CD4-positive, alpha-beta T cell treated with Interleukin-15 for 4 hours (primary cell): ENCODE data around the gene OTOR.

Experiments used
- DNase-seq: peaks from one replicate; pipeline ENCODE4 v3.0.0-alpha.2; 2020; ENCODE audit warnings: low spot score

OTOR gene

GRCh38 chr20:16748308-16748900 is at the start of gene OTOR:
OTOR (plus strand) TSS chr20:16748358; CDS start chr20:16748402, 44 bp downstream.
- no peak for DNase-seq

- no peak for DNase-seq
Measured at GRCh38 chr20:16699293-16699692, 48.9 kb upstream of the OTOR start.

- peak; percentile 16 for DNase-seq
Measured at GRCh38 chr20:16701296-16701695, 46.9 kb upstream of the OTOR start.

DNA sequence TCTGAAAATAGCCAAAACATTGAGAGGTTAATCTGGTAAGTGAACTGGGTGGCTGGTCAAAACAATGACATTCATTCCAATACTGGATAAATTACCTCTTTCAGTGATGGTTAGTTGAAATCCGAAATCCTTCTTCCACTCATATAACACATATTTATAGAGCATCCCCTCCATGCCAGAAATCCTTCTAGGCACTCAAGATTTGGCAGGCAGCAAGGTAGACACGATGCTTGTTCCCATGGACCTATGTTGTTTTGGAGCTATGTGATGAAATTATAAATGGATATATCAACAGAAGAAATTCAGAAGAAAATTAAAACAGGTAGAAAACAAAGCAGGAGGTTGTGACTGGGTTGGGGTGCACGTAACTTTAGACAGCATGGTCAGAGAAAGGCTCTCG is 44.6 kb upstream of the OTOR start:
- no peak for DNase-seq

- DNase-seq, result no peak
Measured at GRCh38 chr20:16707674-16708073, 40.5 kb upstream of the OTOR start.

GRCh38 chr20:16708602-16709001 is 39.6 kb upstream of the OTOR start:
- no peak for DNase-seq

GRCh38 chr20:16709017-16709416 is 39.1 kb upstream of the OTOR start:
- DNase-seq, result peak; percentile 25

DNA sequence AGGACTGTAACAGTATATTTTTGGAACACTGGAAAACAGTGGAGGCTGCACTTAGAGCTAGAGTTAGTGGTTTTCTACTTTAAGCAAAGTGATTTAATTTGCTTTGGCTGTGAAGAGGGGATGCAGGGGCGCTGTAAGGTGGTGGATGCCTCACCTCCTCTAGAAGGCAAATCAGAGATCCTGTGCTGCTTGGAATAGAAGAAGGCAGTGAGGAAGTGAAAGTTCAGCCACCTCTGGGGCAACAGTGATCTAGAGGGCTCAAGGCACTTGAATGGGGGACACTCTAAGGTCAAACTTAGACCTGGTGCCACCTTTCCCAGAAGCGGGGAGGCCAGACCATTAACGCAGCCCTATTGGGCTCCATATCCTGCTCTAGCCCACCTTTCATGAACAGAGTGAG is 37.4 kb upstream of the OTOR start:
- DNase-seq, result no peak

GRCh38 chr20:16711661-16712258 is 36.4 kb upstream of the OTOR start:
- DNase-seq, result no peak

DNA sequence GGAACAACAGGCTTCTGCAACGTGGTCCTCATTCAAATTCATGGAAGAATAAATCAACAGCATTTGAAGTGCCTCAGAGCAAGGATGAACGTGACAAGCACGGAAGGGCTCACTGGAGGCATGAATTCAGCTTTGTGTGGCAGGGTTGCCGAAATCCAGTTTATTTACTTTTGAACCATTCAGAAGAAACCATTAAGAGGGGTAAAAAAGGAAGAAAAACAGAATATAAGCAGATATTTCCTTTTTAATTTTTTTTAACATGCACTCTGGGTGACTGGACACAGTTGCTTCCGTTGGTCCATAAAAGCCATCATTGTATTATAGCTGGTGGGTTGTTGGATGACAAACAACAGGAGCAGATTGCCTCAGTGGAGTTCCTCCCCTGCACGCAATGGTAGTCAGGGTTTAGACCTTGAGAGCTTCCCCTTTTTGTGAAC is 35.6 kb upstream of the OTOR start:
- DNase-seq, result no peak

DNA sequence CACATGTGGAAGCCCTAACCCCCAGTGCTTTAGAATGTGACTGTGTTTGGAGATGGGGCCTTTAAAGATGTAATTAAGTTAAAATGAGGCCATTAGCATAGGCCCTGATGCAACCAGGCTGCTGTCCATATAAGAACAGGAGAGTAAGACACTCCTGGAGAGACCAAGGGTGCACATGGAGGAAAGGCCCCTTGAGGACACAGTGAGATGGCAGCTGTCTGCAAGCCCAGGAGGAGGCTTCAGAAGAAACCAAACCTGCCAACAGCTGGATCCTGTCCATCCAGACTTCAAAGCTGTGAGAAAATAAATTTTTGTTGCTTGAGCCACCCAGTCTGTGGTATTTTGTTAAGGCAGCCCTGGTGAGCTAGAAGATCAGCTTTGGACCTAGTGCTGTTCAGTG is 35.1 kb upstream of the OTOR start:
- no peak for DNase-seq

DNA sequence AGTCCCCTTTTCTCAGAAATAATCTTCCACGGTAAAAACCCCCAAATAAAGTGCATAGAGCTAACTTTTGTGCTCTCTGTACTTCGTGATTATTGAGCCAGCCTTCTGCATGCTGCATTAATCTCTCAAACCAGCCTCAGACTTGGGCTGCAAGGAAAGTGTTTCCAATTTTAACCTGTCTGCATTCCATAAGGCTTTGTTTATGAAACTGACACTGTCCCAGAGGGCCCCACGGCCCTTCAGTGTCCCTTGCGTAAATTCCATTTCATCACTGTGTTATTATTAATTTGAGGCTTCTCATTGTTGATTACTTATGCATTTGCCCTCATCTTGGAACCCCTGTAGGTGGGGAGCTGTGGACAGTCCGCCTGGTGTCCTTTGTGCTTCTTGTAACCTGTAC is 33.9 kb upstream of the OTOR start:
- DNase-seq, result no peak

DNA sequence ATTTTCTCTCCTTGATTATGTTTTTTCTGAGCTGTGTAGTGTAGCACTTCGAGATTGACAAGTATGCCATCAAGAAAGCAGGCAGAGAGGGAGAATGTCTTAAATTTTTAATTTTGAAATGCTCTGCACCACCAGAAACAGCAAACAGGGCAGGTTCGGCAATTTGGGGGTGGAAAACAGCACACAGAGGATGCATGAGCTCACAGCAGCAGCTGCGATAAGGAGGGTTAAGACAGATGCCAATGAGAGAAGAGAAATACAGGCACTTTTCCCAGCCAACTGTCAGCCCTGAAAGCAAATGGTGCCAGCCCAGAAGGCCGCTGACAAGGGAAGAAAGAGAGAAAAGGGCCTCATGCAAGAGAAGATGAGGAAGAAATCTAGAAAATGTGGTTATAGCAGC is 33.4 kb upstream of the OTOR start:
- no peak for DNase-seq

- DNase-seq, result no peak
Measured at GRCh38 chr20:16719421-16719820, 28.7 kb upstream of the OTOR start.

- DNase-seq, result no peak
Measured at GRCh38 chr20:16729080-16729479, 19.1 kb upstream of the OTOR start.

- DNase-seq, result peak; percentile 91
Measured at GRCh38 chr20:16729565-16730460, 18.3 kb upstream of the OTOR start, which contains the start of gene SNRPB2. SNRPB2 (plus strand) TSS chr20:16730026; CDS start chr20:16731703, 1,677 bp downstream.

DNA sequence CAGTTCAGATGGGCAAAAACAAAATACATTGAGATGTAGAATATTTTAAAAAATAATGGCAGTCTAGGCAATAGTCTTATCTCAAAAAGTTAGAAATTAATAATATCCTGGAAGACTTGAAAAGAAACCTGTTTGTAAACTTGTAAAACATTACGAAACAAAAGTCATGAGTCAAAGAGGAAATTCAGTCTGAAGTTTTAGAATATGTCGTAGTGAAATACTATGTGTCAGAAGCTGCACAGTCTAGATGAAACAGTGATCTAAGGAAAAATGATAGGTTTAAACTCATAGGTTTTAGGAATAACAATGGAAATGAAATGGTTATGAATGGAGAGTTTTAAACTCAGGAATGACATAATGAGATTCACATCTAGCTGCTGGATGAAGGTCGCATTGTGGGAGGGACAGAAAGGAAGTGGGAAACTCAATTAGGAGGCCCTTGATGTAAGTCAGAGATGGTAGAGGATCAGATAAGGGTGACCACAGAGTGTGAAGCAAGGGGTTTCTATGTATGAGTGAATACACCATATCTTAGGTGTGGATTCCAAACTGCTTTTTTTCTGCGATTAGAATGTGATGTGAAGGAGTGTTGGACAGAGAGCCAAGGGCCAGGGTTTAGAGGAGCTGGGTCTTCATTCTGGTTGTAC is 15.5 kb upstream of the OTOR start:
- DNase-seq, result no peak

DNA sequence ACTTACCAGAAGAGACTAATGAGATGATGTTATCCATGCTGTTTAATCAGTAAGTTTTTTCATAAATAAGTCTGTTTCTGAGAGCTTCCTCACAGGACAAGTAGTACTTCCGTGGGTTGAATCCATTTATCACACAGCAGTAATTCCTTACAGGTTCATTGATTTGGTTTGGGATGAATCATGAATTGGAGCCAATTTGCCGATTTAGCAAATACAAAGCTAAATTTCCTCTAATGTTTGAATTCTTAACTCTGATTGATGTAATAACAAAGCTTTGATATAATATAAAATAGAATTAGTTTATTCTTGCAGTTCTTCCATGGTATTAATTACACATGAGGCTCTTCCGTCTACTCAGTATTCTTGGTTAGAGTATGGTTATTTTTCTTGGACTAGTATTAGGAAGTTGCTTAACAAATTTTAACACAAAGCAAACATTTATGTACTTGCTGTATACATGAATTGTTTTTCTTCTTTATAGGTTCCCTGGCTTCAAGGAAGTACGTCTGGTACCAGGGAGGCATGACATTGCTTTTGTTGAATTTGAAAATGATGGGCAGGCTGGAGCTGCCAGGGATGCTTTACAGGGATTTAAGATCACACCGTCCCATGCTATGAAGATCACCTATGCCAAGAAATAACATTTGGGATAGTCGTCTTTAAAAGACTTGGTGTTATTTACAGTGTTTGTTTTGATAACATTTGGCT is 7.6 kb upstream of the OTOR start:
- no peak for DNase-seq

DNA sequence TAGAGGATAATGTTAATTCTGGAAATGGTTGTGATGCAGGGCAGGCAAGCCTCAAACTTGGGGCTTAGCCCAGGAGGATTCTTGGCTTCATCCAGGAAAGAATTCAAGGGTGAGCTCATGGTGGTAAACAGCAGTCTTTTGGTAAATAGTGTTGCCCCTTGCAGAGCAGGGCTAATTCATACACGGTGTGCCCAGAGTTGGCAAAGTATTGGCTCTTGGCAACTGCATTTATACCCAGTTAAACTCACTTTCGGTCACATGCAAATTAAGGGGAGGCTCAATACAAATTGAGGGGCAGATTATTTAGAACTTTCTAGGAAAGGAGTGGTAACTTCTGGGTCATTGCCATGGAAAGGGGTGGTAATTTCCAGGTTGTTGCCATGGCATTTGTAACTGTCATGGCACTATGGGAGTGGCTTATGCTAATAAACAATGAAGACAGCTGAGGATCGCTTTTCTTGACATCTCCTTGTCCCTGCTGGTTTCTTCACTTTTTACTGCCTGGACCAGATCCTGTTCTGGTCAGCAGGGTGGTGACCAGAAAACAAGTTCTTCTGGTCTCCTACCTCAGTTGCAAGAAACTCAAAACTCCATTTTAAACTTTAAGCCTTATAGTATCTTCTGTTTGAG is 3.9 kb upstream of the OTOR start:
- no peak for DNase-seq

DNA sequence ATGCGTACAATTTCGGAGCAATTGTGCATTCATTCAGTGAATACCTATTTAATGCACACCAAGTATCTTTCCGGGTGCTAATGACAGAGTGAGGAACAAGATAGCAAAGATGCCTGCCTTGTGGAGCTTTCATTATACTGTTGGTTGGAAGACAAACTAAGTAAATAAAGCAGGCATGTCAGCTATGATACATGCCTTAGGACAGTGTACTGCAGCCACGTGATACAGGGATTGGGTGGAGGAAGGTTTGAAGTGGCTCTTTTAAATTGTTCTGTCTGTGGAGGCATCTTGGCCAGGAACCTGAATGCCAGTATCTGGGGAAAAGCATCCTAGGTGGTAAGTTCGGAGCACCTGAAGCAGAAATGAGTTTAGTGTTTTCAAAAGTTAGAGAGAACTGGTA is 3.0 kb upstream of the OTOR start:
- no peak for DNase-seq

- no peak for DNase-seq
Measured at GRCh38 chr20:16747291-16747811, 807 bp upstream of the OTOR start.
